ENCODE data around the gene PPP1CA.

- TF ChIP-seq CTCF (IDR thresholded peaks at IDR 0.05) (no peak), POLR2A (IDR thresholded peaks at IDR 0.05) (no peak)
Measured at GRCh38 chr11:67423466-67423865, 21.8 kb upstream of the PPP1CA start.

Measured in thyroid gland (tissue), 4 donors.